Skin of body (tissue), 2 donors: ENCODE results near the gene PYGO2. TPM values are rescaled to one million over a fixed set of nuclear protein-coding genes. Genes with fewer than 3 reads are reported as not detected.

ENCODE experiments used
- DNase-seq: peaks from one replicate; lab custom pipeline; 2025; lab: John Stamatoyannopoulos, UW
- total RNA-seq: library from RNA; depleted of rRNA; stranded (reverse); fragments of >200 nt; gene quantifications from one replicate; pipeline ENCODE4 v1.2.3, GENCODE V29; 2014

PYGO2 gene, protein sequence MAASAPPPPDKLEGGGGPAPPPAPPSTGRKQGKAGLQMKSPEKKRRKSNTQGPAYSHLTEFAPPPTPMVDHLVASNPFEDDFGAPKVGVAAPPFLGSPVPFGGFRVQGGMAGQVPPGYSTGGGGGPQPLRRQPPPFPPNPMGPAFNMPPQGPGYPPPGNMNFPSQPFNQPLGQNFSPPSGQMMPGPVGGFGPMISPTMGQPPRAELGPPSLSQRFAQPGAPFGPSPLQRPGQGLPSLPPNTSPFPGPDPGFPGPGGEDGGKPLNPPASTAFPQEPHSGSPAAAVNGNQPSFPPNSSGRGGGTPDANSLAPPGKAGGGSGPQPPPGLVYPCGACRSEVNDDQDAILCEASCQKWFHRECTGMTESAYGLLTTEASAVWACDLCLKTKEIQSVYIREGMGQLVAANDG
- total RNA-seq, result 14.6 TPM

DNA sequence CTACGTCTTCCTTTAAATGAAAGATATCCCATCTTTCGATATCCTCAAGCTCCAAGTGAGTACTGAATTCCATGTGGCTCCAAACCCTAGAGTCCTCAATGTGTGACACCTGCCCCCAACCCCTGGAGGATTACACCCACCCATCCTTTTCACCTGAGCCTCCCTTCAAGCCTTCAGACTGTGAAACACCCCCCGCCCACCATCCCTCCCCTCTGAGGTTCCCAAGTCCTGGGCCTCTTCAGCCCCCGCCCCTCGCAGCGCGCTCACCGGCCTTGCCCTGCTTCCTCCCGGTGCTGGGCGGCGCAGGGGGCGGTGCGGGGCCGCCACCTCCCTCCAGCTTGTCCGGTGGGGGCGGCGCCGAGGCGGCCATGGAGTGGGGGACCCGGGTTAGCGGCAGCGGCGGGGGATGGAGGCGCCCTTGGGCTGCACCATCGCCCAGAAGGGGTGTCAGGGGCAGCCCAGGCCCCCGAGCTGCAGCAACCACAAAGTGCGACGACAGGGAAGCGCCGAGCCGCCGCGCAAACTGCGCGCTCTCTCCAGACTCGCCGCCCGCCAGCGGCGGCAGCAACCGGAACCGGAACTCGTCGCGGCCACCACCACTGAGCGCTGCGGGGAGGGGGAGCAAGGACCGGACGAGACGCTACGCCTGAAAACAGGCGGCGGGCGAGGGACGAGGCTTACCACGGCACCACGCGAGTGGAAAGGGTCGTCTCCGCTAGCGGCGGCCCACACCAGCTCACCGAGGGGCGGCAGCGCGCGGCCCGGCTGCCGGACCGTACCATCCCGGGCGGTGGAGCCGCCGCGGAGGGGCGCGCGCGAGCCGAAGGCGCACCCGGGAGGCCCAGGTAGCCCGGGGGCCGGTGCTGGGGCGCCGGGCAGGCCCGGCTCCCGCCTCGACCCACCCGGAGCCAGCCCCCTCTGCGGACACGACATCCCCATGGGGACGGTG lies at the start of gene PYGO2:
Gene PYGO2 (minus strand): TSS at position 576 of the 949 bp plus-strand sequence. CDS start 206 bp downstream, at position 370.
- peak; percentile 66 for DNase-seq

DNA sequence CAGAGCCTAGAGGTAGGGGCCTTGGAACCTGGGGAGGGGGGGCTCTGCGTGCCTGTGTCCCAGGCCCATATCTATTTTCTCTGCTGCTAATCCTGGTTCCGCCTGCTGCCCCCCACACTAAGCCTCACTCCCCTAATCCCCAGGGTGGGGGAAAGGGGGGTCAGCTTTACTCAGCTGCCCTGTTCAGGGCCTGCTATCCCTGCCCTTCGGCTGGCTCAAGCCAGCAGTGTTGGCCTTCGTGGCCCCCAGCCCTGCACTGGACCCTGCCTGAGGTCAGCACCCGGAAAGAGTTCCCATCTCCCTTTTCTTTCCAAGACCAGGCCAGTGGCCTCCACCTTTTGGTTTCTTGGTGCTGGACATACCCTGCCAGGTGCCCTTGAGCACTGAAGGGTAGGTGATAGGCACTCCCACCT lies 49.4 kb upstream of the PYGO2 start:
- no peak for DNase-seq

DNA sequence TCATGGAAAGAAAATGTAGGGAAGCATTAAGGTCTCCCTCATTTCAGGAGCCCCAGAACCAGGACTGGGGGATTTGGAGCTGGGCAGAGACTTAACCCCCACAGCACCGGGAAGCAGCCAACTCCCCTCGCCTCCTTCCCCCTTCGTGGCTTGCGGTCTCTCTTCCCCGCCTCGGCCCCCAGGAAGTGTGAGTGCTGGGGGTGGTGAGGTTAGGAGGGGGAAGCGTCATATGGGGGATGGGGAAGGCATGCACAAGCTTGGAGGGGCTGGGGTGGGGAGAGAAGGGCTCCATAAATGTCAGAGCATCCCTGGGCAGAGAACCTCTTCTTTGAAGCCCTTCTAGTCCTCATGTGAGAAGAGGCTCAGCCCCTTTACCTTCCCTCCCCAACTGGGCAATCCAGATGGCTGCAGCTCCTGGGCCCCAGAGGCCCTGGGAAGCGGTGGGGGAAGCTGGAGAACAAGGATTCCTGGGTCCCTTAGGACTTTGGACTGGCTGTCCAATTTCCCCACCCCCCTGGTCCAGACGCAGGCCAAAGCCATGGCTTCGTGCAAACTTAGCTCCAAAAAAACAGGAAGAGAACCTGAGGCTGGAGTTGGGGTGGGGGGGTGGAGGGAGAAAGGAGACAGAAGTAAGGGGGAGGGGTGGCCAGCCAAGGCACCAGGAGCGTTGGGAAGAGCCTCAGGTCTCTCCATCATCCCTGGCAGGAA lies 48.8 kb upstream of the PYGO2 start:
- DNase-seq, result no peak

DNA sequence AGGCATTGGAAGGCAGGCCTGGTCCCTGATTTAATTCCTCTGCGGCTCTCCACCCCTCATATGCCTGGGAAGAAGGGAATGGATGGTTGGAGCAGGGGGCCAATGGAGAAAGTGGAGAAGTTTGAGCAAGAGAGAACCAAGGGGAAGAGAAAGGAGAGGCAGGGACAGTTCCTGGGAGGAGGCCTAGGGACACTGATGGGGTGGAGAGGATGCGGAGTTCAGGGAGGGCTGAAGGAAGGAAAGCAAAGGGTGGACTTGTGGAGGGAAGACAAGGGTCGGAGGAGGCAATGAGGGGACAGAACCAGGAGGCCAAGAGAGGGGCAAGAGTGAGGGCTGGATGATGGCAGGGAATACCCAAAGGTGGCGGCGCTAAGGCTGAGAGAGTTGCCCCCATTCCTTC lies 48.2 kb upstream of the PYGO2 start:
- DNase-seq, result no peak

DNA sequence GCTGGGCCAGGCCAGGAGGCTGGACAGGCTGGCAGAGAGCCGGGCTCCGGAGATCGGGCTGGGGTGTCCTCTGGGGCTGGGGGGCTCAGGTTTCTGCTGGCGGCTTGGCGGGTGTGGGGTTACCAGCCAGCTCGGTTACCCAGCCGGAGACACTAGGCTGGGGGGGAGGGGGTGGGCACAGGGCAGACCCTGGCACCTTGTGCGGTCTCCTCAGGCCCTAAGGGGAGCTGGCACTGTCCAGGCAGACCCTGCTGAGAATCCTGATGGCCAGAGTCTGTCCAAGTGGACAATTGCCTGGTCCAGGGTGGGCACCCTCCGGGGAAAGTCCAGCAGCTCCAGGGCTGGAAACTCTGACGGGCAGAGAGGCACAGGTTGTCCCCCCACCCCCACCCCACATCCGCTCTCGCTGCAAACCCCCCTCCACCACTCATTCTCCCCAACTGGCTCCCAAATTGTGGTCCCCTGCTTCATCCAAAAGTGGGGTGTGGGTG lies 47.7 kb upstream of the PYGO2 start:
- DNase-seq, result no peak

DNA sequence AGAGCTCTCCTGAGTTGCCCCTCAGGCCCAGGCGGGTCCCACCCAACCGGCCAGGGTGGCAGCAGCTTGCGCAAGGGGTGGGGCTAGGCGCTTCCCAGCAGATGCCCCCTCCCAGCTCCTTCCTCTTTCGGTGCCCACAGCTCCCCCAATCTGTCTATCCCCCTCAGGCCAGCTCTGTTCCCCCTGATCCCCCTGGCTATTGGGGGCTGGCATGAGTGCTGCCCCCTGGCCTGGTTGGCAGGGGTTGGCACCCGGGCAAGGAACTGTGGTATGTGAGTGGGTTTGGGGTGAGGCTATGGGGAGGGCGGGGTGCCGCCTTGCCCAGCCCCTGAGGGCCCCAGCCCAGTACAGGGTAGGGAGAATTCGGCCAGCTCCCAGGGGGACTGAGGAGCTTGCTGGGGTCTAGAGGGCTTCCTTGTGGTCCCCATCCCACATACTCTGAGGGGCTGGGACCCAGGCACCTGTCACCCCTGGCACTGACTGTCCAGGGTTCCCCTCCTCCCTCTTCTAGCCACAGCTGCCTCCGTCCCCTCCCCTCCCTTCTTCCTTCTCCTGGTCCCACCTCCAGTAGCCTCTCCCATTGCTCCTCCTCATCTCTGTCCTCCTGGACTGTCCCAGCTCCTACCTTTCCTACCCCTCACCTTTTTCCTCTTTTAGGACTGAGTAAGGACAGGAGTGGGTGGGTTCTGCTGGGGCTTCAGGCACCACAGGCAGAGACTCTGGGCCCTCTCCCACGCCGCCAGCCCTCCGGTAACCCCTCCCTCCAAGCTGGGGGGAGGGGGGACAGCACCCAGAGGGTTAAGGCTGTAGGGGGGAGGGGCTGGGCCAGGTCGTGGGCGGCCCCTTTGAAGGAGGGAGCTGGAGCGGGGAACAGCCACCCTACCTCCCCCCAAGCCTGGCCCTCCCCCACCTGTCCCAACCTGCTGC lies 46.7 kb upstream of the PYGO2 start:
- DNase-seq, result no peak

DNA sequence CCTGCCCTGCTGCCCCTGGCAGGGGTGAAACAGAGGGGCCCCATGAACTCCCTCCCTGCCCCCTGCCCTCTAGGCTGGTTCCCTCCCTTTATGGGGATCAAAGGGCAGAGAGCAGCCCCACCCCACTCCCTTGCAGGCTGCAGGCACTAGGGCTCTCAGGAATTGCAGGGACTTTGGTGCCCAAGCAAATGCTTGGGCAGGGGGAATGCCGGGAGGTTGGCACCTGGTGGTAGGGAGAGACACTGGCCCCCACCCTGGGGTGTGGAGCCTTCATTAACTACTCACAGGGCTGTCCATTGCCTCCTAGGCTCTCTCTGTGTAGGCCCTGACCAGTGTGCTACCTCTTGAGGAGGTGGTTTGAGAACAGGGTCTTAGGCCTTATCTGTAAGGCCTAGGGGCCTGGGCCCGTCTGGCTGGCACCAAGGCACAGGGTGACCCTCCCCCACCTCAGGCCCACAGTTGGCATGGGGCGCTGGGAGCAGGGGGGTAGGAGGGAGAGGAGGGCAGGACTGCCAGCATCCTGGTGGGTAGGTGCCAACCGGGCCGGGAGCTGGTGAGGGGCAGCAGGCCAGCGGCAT lies 45.8 kb upstream of the PYGO2 start:
- DNase-seq, result no peak

DNA sequence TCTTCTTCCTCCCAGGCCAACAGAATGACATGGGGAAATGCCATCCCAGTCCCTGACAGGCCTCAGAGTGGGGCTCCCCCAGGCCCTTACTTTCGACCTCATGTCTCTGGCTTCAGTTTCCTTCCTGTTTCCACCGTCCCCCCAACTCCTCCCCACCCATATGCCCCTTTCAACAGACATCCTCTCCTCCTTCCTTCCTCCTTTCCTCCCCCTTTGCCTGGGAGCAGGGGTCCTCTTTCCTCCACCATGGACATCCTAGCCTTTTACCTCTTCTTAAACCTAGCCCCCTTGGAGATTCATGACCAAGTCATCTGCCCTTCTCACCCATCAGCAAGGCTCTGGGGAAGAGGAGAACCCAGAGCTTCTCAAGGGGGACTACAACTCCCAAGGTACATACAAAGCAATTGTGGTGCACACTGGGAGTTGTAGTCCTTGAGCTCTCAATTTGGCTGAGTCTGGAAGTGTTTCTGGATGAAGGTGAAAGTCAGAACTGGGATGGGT lies 45.1 kb upstream of the PYGO2 start:
- peak; percentile 4 for DNase-seq

DNA sequence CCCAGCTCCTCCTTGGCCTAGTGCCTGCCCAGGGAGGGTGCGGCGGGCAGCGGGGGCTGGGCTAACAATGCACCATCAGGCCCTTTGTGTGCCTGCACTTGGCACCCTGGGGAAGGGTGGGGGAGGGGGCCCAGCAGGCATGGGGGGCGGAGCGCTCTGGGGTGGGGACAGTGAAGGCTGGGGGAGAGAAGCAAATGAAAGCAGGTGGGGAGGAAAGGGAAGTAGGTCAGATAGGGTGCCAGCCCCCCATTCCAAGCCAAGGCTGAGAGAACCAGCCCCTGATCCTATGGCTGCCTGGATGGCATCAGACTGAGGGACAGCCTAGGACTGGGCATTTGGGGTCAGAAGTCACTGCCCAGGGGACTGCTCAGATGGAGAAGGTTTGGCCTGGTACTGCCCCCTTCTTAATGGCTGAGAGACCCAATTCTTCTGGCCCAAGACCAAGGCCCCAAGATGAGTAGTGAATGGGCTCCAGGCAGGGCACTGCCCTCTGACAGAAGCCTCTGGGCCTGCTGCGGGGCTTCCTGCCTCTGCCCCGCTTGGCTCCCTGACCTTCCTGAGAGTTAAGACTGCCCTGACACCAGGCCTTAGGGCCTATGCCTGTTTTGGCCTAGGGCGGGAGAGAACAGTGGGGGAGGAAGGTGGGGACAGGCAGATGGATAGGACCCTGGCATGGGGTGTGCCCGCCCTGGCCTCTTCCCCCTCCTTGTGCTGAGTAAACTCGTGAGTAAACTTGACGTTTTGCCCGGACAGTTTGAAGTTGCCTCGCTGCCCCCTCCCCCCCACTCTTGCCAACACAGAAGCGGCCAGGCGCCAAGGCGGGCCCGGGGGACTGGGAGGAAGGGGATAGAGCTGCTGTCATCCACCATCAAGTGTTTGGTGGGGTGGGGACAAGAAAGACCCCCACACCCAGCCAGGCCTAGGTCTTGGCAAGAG lies 43.8 kb upstream of the PYGO2 start:
- no peak for DNase-seq

DNA sequence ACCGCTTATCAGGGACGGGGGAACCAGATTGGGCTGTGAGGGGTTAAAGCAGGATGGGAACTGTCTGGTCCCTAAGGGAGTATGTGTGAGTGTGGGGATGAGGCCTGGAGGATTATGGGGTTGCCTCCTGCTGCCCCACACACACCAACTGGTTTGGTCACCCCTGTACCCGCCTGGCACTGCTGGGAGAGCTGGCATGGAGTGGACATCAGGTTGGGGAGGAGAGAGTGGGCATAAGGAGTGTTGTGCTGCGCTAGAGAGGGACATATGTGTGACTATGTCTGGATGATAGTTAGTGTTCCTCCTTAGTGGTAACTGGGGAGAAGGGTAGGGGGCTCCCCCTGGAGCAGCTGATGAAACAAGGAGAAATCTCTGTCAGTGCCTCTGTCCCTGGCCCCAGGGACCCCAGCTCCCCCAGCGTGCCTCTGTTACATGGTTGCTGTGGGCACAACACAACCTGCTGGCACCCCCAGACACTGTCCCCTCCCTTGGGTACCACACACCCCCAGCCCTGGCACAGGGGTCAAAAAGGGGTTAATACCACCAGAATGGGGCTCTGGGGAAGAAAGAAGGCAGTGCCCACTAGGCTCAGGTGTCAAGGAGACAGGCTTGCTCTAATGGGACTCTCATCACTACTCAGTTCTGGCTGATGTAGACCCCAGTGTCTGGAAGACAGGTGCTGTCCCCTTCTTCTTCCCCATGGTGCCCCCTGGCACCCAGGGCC lies 42.9 kb upstream of the PYGO2 start:
- no peak for DNase-seq

DNA sequence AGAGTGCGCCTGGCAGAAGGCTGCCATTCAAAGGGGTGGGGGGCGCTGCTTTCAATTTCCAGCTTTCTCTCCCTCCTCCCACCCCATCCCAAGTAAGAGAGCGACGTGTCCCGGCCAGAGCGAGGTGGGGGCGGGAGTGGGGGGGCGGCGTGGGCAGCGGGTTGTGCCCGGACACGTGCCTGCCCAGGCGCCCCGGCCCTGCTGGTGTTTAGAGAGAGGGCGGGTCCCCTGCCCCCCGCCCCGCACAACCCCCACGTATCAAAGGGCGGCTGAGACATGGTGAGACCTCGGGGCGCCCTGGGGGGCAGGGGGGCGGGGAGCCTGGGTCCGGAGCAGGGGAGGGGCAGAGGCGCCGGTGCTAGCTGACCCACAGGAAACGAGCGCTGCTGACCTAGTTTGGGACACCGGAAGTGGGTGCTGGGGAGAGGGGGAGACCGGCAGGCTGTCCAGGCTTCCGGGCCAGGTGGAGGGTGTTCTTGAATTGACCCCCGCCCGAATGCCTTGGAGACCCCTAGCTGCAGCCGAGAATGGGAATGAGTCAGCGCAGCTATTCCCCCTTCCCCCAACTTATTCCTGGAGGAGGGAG lies 42.3 kb upstream of the PYGO2 start:
- peak; percentile 14 for DNase-seq

DNA sequence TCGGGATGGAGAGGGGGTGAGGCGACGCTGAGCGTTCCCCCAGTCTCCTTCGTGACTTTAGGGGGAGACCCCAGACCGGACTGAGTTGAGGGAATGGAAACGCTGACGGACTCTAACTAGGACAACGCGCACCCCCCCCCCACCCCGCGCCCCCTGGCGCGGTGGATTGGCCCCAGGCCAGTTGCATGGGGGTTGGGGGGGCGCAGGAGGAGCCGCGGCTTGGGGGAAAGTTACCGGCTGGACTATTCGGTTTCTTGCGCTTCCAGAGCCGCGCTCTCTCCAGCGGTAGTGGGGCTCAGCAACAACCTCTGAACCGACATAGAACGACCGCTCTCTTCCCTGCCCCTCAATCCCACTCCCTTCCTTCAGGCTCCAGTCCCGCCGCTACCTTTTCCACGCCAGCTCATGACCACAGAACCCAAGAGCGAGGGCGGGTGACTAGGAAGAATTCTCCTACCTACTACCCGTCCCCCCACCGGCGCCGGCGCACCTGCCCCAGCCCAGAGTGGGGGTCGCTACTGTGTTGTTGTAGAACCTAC lies 41.7 kb upstream of the PYGO2 start:
- peak; percentile 26 for DNase-seq

DNA sequence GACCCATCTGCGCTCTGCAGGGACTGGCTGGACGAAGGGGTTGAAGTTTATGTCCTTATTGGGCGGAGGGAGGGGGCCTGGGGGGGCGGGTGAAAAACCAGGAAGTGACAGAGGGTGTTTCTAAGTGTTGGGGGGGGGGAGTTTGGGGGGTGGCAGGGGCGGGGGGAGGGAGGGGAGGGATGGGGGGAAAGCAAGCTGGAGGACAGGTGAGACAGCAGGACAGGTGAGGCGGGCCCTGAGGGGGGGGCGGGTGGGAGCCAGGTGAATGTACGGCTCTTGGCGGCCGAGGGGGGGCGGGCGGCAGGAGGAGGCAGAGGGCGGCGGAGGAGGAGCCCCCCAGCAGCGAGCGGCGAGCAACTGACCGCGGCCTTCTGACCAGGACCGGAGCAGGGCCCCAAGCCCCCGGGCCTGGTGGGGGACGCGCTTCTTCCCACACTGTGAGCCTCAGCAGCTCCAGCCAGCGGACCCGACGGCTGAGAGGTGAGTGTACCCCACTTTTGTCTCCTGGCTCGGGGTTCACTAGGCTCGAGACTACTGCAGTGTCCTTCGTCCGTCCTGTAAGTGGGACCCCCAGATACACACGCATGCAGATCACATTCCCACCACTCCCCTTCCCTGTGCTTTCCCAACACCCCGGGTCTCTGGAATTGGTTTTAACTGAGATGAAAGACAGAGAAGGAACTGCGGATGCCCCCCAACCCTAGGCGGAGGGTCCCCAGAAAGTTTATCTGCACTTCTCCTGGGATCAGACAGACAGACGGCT lies 41.1 kb upstream of the PYGO2 start, which contains the start of gene ZBTB7B:
Gene ZBTB7B (plus strand): TSS at position 339 of the 763 bp plus-strand sequence. CDS start 11,859 bp downstream, outside the sequence.
- peak; percentile 37 for DNase-seq

DNA sequence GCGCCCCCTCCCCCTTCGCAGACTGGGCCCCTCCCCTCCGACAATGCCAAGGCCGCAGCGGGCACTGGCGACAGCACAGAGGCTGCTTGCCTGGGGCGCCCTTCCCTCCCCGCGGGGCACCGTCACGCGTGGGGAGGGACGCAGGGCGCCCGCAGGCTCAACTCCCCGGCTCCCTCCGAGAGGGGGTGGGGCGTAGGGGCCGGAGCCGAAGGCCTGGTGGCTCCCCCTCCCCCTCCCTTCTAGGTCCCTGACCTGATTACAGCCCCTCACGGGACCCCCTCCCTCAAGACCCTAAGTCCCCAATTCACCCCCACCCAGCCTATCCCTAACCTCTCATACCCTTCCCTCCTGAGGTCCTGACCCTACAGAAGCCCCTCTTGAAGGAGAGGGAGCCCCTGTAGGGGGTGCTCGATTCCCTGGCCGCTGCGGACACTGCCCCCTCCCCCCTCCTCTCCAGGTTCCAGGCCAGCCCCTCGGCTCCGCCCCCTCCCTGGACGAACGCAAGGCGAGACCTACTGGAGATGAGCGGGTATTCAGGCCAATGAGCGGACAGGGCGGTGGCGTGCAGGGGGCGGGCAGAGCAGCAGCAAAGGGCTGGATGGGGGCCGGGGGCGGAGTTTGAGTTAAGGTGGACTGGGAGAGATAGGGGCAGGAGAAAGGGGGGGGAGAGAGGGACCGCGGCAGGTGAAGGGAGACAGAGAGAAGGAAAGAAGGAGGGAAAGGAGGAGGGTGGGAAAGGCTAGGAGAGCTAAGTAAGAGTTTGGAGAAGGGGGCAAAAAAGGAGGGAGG lies 40.3 kb upstream of the PYGO2 start:
- peak; percentile 98 for DNase-seq

DNA sequence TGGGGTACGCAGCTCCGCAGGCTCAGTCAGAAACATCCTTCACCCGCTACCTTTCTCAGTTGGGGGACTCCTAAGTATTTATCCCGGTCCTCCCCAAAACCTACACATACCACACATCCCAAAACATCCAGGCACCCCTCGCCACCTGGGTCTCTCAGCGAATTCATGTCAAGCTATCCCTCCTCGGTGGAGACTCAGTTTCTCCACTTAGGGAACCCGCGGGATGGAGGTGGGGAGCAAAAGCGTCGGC lies 39.8 kb upstream of the PYGO2 start:
- no peak for DNase-seq
